ENCODE results near the gene EXOC4.
"Not testable (repeated sequence)": the region's sequence is repeated elsewhere in the genome, so short reads cannot be mapped to it uniquely, and the experiment has no call there.

The EXOC4 gene

DNA sequence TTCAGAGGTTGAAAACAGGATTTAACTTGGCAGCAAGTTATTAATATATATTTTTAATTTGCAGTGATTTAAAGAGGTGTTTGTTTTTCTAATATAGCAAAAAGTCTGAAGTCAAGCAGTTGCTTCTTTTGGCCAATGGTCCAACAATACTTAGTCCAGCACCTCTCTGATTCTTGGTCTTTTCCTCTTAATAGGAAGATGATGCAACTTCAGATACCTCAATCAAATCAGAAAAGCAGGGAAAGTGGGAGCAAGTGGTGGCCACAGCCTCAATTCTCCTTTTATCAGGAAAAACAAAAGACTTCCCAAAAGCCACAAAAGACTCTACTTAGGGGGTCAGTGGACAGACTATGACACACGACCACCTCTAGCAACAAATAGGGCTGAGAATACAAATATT, 740.7 kb downstream of the EXOC4 start:
- H3K9me3 Mint-ChIP-seq = no peaks in the 10 kb centered on the region
- no peak overlapping the region for H3K4me3 Mint-ChIP-seq
- no peaks in the 10 kb centered on the region for H3K36me3 Mint-ChIP-seq
- no peaks in the 10 kb centered on the region for H3K4me1 Mint-ChIP-seq
- ATAC-seq (no peak), DNase-seq (ENCODE audit: low spot score in 2 of 2) (no peak)
- H3K27ac Mint-ChIP-seq = no peak overlapping the region

DNA sequence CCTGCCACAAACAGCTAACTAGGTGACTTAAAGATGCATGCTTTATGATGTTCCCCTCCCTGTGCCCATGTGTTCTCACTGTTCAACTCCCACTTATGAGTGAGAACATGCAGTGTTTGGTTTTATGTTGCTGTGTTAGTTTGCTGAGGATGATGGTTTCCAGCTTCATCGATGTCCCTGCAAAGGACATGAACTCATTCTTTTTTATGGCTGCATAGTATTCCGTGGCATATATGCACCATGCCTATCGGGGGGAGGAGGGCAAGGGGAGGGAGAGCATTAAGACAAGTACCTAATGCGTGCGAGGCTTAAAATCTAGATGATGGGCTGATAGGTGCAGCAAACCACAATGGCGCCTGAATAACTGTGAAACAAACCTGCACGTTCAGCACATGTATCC, 741.2 kb downstream of the EXOC4 start:
- not testable (repeated sequence) for ATAC-seq; DNase-seq (ENCODE audit: low spot score in 2 of 2); H3K4me1 Mint-ChIP-seq; H3K36me3 Mint-ChIP-seq; H3K4me3 Mint-ChIP-seq; H3K9me3 Mint-ChIP-seq; H3K27ac Mint-ChIP-seq

DNA sequence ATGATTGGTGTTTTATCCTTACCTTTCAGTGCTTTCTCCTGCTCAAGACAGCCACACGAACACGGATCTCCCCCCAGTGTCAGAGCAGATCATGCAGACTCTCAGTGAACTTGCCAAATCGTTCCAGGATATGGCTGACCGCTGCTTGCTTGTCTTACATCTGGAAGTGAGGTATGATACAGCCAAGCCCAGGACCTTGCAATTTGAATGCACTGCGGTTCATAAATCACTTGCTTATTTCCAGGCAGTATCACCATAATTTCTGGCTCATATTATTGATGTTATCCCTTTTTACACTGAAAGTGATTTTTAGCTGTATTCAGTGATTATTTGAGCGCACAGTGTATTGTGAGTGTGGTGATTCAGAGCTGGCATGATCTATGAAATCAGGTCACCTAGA, 744.6 kb downstream of the EXOC4 start:
- no peak for ATAC-seq
- H3K4me1 Mint-ChIP-seq = no peaks in the 10 kb centered on the region
- no peak overlapping the region for H3K27ac Mint-ChIP-seq
- no peak for DNase-seq (ENCODE audit: low spot score in 2 of 2)
- H3K4me3 Mint-ChIP-seq = no peak overlapping the region
- H3K9me3 Mint-ChIP-seq = no peaks in the 10 kb centered on the region
- H3K36me3 Mint-ChIP-seq = no peaks in the 10 kb centered on the region

DNA sequence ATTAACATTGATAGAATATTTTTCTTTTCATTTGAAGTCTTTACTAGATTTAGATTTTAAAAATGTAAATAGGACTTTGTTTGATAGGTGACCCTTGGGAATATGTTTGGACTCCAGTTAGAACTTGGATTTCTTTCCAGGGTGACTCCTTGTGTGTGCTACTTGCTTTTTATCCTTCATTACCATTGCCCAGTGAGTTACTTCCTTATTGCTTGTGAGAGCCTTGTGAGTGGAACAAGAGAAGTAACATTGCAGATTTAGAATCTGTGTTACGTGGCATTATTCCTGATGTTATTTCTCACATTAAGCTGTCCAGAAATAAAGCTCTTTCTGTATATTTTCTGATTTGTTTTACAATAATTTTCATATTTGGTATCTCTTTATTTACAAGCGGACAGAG, 746.3 kb downstream of the EXOC4 start:
- Mint-ChIP-seq H3K4me3 (no peak overlapping the region), H3K27ac (no peak overlapping the region), H3K4me1 (no peaks in the 10 kb centered on the region), H3K36me3 (no peaks in the 10 kb centered on the region), H3K9me3 (no peaks in the 10 kb centered on the region)
- no peak for ATAC-seq
- DNase-seq (ENCODE audit: low spot score in 2 of 2) = no peak

DNA sequence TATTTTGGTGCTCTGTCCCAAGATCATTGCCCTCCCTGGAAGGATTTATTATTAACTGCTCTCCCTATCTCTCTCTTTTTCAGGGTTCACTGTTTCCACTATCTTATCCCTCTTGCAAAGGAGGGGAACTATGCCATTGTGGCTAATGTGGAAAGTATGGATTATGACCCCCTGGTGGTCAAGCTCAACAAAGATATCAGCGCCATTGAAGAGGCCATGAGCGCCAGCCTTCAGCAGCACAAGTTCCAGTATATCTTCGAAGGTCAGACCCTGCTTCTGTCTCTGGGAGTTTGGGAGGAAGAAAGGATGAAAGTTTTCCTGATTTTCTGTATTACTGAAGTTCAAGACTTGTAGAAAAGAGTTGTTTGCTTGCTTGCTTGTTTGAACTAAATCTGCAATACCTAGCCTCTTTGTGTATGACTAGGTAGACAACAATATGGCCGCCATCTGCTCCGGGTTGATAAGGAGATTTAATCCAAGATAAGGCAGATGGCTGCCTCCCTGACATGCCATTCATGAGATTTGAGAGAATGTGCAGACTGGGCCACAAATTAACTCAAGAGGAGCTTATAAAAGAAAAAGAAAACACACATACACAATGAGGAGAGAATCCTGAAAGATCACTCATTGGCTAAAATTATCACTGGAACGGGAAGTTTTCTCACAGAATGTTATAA, 752.1 kb downstream of the EXOC4 start:
- ATAC-seq (no peak), DNase-seq (ENCODE audit: low spot score in 2 of 2) (no peak)
- no peak overlapping the region for H3K27ac Mint-ChIP-seq
- no peaks in the 10 kb centered on the region for H3K9me3 Mint-ChIP-seq
- peaks cover 12% of the 10 kb centered on the region for H3K36me3 Mint-ChIP-seq
- H3K4me3 Mint-ChIP-seq = no peak overlapping the region
- no peaks in the 10 kb centered on the region for H3K4me1 Mint-ChIP-seq

DNA sequence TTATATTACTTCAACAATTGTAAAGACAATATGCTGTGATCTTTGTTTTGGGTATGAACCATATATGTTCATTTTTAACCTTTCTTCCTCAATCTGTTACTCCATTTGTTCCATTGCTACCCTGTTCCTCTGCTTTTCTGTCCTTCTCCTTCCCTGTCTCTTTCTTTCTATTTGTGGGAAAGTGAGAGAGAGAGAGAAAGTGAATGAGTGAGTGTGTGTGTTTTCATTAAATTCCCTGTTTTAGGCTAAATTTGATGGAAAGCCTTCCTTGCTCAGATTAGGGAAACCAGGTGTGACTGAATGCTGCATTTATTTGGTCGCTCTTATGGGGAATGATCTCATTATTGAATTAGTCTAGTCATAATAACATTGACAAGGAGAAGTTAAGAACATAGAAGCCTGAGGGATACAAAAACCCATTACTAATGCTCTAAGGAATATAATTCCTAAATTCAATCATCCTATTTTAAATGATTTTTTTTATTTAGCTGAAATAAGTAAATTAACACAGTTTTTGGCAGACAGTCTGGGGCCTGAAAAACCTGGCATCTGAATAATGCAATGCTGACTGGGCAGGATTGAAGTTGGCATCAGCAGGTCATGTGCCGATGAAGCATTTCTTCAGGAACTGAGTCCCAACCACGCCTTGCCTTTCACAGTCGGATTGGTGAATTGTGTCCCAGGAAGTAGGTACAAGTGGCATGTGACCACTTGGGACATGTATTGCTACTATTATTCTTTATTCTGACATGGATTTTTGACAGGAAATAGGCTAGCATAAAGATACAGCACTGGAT, 756.6 kb downstream of the EXOC4 start:
- no peak overlapping the region for H3K4me3 Mint-ChIP-seq
- ATAC-seq (no peak), DNase-seq (ENCODE audit: low spot score in 2 of 2) (no peak)
- no peaks in the 10 kb centered on the region for H3K9me3 Mint-ChIP-seq
- no peaks in the 10 kb centered on the region for H3K4me1 Mint-ChIP-seq
- peaks cover 12% of the 10 kb centered on the region for H3K36me3 Mint-ChIP-seq
- H3K27ac Mint-ChIP-seq = no peak overlapping the region

DNA sequence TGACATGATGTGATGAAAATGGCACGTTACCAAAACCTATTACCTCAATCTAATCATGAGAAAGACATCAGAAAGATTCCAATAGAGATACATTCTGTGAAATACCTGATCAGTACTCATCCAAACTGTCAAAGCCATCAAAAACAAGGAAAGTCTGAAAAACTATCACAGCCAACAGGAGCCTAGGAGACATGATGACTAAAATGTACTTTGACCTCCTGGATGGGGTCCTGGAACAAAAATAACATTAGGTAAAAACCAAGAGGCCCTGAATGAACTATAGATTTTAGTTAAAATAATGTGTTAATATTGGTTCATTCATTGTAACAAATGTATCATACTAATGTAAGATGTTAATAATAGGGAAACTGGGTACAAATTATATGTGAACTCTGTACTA, 760.4 kb downstream of the EXOC4 start:
- no peak overlapping the region for H3K4me3 Mint-ChIP-seq
- peaks cover 5% of the 10 kb centered on the region for H3K36me3 Mint-ChIP-seq
- no peaks in the 10 kb centered on the region for H3K4me1 Mint-ChIP-seq
- H3K9me3 Mint-ChIP-seq = no peaks in the 10 kb centered on the region
- H3K27ac Mint-ChIP-seq = no peak overlapping the region
- ATAC-seq (no peak), DNase-seq (ENCODE audit: low spot score in 2 of 2) (no peak)

DNA sequence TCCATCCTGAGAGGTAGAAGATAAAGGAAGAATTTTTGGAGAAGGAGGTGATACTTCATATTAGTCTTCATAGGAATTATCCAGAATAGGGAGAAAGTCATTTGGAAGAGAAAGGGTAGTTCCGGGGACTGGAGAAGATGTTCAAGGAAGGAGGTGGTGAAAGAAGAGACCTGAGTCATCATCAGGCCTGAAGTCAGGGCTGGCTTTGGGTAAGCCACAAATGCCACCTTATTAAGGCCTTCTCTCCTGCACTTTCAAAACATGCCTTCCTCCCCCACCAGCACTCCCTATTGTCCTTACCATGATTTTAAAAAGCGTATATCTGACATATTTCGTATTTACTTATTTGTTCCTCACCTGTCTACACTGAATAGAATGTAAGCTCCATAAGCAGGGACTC, 762.1 kb downstream of the EXOC4 start:
- H3K27ac Mint-ChIP-seq = no peak overlapping the region
- H3K4me3 Mint-ChIP-seq = no peak overlapping the region
- peaks cover 4% of the 10 kb centered on the region for H3K36me3 Mint-ChIP-seq
- H3K4me1 Mint-ChIP-seq = no peaks in the 10 kb centered on the region
- ATAC-seq (no peak), DNase-seq (ENCODE audit: low spot score in 2 of 2) (no peak)
- no peaks in the 10 kb centered on the region for H3K9me3 Mint-ChIP-seq

DNA sequence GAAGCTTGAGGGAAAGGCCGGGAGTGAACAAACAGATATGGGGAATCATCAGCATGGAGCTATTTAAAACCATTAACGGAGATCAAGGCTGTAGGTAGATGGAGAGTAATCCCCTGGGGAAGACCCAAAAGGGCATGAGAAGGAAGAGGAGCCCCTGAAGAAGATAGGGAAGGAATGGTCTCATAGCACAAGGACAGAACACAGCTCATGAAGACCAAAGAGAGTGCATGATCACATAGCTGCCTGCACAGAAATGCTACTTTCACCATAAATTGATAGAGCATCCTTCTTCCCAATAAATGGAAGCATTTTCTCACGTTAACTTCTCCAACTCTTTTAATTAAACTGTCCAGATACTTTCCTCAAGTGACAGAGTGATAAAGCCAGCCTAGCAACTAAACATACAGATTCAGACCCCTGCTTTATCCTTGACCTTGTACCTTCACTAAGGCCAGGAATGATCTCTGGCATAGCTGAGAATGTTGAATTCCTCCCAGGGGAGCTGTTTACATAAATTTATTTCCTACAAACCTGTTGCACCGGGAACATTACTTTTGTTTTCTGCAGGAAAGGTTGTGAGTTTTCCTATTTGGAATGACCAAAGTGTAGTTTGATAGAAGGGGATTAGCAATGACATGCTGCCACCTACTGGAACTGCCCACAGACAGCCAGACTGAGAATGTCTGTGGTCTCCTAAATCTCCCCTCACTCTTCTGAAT, 763.5 kb downstream of the EXOC4 start:
- no peaks in the 10 kb centered on the region for H3K4me1 Mint-ChIP-seq
- H3K27ac Mint-ChIP-seq = no peak overlapping the region
- no peak overlapping the region for H3K4me3 Mint-ChIP-seq
- peaks cover 4% of the 10 kb centered on the region for H3K36me3 Mint-ChIP-seq
- H3K9me3 Mint-ChIP-seq = no peaks in the 10 kb centered on the region
- ATAC-seq (no peak), DNase-seq (ENCODE audit: low spot score in 2 of 2) (no peak)

DNA sequence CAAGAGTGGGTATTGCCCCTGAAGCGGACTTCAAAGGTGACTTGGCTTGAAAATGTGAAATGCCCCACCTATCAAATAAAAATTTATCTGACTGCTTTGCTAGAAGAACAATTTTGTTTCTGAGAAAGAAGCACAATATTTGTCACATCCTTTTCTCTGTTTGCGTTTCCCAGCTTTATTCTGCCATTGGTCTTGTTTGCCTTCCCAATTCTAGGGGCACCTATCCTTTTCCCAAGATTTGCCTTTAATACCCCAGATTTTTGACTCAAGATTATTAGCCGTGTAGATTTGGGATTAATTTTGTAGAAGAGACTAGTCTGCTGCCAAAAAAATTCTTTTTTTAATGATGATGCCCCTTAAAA, 764.0 kb downstream of the EXOC4 start:
- H3K9me3 Mint-ChIP-seq = no peaks in the 10 kb centered on the region
- no peaks in the 10 kb centered on the region for H3K4me1 Mint-ChIP-seq

DNA sequence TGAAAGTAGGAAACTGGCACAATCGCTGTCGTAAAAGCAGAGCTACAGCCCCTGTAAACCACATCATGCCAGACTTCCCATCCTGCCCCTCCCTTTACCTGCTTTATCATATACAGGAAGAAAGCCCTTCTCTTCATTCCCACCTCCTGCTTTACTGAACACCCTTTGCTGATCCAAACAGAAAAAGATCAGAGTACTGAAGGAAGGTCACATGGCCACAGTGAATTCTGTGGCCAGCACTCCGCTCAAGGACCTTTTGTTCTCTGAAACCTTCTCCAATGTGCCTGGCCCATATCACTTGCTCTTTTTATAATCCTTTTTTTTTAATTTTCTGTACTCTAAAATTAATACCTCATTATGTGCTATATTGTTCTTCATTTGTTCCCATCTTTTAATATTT, 765.4 kb downstream of the EXOC4 start:
- peaks cover 4% of the 10 kb centered on the region for H3K36me3 Mint-ChIP-seq
- ATAC-seq = no peak
- no peak overlapping the region for H3K27ac Mint-ChIP-seq
- no peaks in the 10 kb centered on the region for H3K9me3 Mint-ChIP-seq
- DNase-seq (ENCODE audit: low spot score in 2 of 2) = no peak
- H3K4me1 Mint-ChIP-seq = no peaks in the 10 kb centered on the region
- H3K4me3 Mint-ChIP-seq = no peak overlapping the region

More for the DNA sequence above, 764.0 kb downstream of the EXOC4 start:
- no peak for ATAC-seq
- Mint-ChIP-seq H3K27ac (no peak overlapping the region), H3K4me3 (no peak overlapping the region), H3K36me3 (peaks cover 4% of the 10 kb centered on the region)
- DNase-seq (ENCODE audit: low spot score in 2 of 2) = no peak

DNA sequence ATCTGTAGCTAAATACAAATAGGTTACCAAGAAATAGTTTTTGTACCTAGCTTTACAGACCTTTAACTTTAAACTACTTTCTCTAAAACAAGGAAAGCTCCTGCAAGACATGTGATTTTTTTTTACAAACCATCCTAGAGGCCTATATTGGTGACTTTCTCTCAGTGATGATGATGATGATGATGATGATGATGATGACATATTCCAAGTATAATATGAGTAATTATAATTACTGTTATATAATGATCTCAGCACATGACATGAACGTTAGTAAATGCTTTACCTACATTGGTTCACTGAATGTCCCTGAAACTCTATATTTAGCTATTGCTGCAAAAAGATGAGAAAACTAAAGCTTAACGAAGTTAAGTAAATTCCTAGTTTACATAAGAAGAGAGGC, 766.4 kb downstream of the EXOC4 start:
- ATAC-seq = no peak
- peaks cover 4% of the 10 kb centered on the region for H3K36me3 Mint-ChIP-seq

DNA sequence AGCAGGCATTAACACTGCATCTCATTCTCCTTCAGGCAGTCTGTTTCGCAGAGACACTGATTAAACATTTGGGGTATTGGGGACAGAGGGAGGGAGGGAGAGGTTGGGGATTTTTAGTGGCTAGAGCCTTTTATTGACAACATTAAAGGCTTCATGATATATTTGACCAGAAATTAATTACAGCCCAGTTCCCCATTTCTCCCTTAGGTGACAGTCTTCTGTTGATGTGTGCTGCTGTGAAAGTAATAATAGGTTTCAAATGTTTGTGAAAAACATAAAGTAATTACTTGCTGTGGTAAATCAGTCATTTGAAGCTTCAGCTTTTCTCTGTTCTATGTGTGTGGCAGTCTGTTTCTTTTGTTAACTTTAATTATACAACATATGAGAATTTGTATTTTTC, 769.0 kb downstream of the EXOC4 start:
- no peak for DNase-seq (ENCODE audit: low spot score in 2 of 2)
- Mint-ChIP-seq H3K4me1 (no peaks in the 10 kb centered on the region), H3K27ac (no peak overlapping the region), H3K4me3 (no peak overlapping the region), H3K36me3 (peaks cover 4% of the 10 kb centered on the region), H3K9me3 (no peaks in the 10 kb centered on the region)
- no peak for ATAC-seq

More for the DNA sequence above, 766.4 kb downstream of the EXOC4 start:
- no peak overlapping the region for H3K27ac Mint-ChIP-seq
- H3K4me1 Mint-ChIP-seq = no peaks in the 10 kb centered on the region
- no peak for DNase-seq (ENCODE audit: low spot score in 2 of 2)
- no peaks in the 10 kb centered on the region for H3K9me3 Mint-ChIP-seq
- H3K4me3 Mint-ChIP-seq = no peak overlapping the region

DNA sequence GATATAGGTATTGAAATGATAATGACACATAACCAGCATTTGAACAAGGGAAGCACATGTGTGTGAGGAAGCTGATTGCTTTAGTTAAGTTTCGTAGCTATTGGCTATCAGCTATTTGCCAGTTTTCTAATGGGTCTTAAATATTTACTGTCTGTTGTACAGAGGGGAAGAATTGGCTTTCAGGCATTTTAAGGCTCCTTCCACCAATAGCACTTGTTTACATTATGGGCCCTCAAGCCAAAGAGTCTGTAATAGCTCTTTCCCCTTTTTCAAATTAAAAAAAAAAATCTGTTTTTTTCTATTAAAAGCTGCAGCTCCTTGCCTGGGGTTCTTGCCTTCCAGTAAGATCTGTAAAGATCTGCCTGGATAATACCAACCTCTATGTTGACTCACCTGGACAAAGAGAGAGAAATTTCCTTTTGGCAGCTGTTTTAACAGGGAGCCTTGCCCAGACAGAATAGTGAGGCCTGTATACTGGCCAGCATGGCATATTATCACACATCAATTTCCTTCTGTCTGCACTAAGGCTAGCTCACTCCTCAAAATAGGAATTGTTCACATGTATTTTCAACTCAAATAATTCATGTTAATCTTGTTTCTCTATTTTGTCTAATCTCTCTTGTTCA, 769.5 kb downstream of the EXOC4 start:
- Mint-ChIP-seq H3K4me1 (no peaks in the 10 kb centered on the region), H3K9me3 (no peaks in the 10 kb centered on the region), H3K27ac (no peak overlapping the region), H3K4me3 (no peak overlapping the region), H3K36me3 (peaks cover 4% of the 10 kb centered on the region)
- DNase-seq (ENCODE audit: low spot score in 2 of 2) = no peak
- ATAC-seq = no peak

DNA sequence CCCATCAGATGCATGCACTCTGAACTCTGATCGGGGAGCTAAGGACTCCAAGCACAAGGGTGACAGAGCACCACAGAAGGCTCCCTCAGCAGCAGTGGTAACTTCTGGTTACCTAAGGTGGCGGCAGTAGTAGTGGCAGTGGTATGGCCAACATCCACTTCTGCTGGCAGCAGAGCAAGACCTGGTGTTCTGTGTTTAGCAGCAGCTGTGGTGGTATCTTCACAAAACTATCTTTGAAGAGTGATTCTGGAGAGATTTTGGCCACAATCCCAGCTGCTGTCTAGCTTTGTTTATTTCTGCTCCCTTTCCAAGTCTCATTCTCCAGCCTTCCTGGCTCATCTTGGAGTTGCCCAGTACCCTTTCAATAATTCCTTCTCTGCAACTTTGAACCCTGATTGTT, 771.9 kb downstream of the EXOC4 start:
- H3K27ac Mint-ChIP-seq = no peak overlapping the region
- H3K4me1 Mint-ChIP-seq = no peaks in the 10 kb centered on the region
- no peak for ATAC-seq
- no peaks in the 10 kb centered on the region for H3K36me3 Mint-ChIP-seq
- no peaks in the 10 kb centered on the region for H3K9me3 Mint-ChIP-seq
- no peak for DNase-seq (ENCODE audit: low spot score in 2 of 2)
- no peak overlapping the region for H3K4me3 Mint-ChIP-seq

All from stimulated activated effector memory CD8-positive, alpha-beta T cell treated with anti-CD3 and anti-CD28 coated beads, Interleukin-12 subunit alpha, Interleukin-12 subunit beta, amount 100 ng/mL, for 72 hours (primary cell).